ENCODE results near the gene PSMC3. TPM values are rescaled to one million over a fixed set of nuclear protein-coding genes. Genes with fewer than 3 reads are reported as not detected.

Gene PSMC3
- total and polyA plus RNA-seq, 2 of the 13 experiments (the other 11 are each of a cell fraction or from before 2014, with no cell fraction given) = 75.8 to 214 TPM

GRCh38 chr11:47410370-47411264 lies 15.6 kb downstream of the PSMC3 start:
- CTCF ChIA-PET (ENCODE audit: low intra/inter-chr PET ratio, low total read pairs) = no interaction called here
- intact Hi-C loops (cut with micrococcal nuclease; ENCODE audit: unreplicated experiment) = no loop called here
- no peaks in the 10 kb centered on the region for H3K9me3 ChIP-seq (ENCODE audit: low read length)
- no peak overlapping the region for H3K27ac ChIP-seq (ENCODE audit: extremely low read length, insufficient read depth, low read length)
- no peak overlapping the region for H3K4me2 ChIP-seq (ENCODE audit: low read depth, low read length)
- H4K20me1 ChIP-seq (ENCODE audit: insufficient read depth, low read length) = no peaks in the 10 kb centered on the region
- no peak overlapping the region for H3K9ac ChIP-seq (ENCODE audit: insufficient read depth, low read depth, low read length)
- no peak for FAIRE-seq
- H3K36me3 ChIP-seq (replicated peaks in 1 of 2; ENCODE audit: control insufficient read depth in 1 of 2, insufficient read depth in 2 of 2, low read length in 2 of 2) = peaks cover 0 to 7% of the 10 kb centered on the region in 2 experiments; a peak in 3 of 5 replicates
- peak; percentile 91 for TF ChIP-seq ZNF768 (CRISPR knock-in tag; IDR thresholded peaks at IDR 0.05)
- TF ChIP-seq ZNF180 (CRISPR knock-in tag; IDR thresholded peaks at IDR 0.05; ENCODE audit: borderline replicate concordance, low read depth) = no peak
- TF ChIP-seq CEBPB (IDR thresholded peaks at IDR 0.05; ENCODE audit: borderline replicate concordance, low read depth, low read length) = no peak
- H3K4me1 ChIP-seq (ENCODE audit: insufficient read depth, low read length) = peaks cover 26% of the 10 kb centered on the region
- H3K4me3 ChIP-seq (replicated peaks in 1 of 3; ENCODE audit: insufficient read depth in 1 of 3, low read depth in 2 of 3, low read length in 3 of 3) = 0 out of 6 replicates have a peak overlapping the region, but pooled peaks of 1 of the 3 experiments have one; percentile 91
- in situ Hi-C loops (cut with HindIII; ENCODE audit: extremely low pct_ligation_motif_present, low pct_unique_long_range_greater_than_20kb) = no loop called here
- peaks cover 9% of the 10 kb centered on the region for H3K79me2 ChIP-seq (ENCODE audit: insufficient read depth, low read length)
- no peak for ATAC-seq
- DNase-seq (ENCODE audit: low spot score) = no peak
- WGBS (ENCODE audit: low lambda C conversion rate) = 89% methylated on average over 8 of the region's 12 CpGs
- no peak overlapping the region for H2AFZ ChIP-seq (ENCODE audit: low read length)
- BruUV-seq (replicated peaks) = no TSS peak
- POLR2A ChIA-PET = interaction anchor here (1.2 to 4.9 kb wide), 2 partner anchors 16 to 26 kb away, joined by 3 to 33 read pairs; partner anchors contain the start of gene PSMC3
- H3K27me3 ChIP-seq (ENCODE audit: control insufficient read depth in 1 of 2, insufficient read depth in 2 of 2, low read length in 2 of 2) = no peaks in the 10 kb centered on the region; a peak in 1 of 5 replicates

GRCh38 chr11:47409440-47410369 lies 16.5 kb downstream of the PSMC3 start:
- intact Hi-C loops (cut with micrococcal nuclease; ENCODE audit: unreplicated experiment) = loop anchor here (2.0 kb wide), 1 partner anchor 17 kb away; the partner anchor contains the start of gene PSMC3
- ChIA-PET POLR2A (interaction anchor here (1.7 to 4.9 kb wide), 2 partner anchors 17 to 25 kb away, joined by 6 to 33 read pairs; partner anchors contain the start of gene PSMC3), CTCF (ENCODE audit: low intra/inter-chr PET ratio, low total read pairs) (no interaction called here)
- Histone ChIP-seq H3K4me2 (ENCODE audit: low read depth, low read length) (peak overlapping the region; percentile 89), H3K9me3 (ENCODE audit: low read length) (no peaks in the 10 kb centered on the region), H3K27ac (ENCODE audit: extremely low read length, insufficient read depth, low read length) (no peak overlapping the region), H3K4me1 (ENCODE audit: insufficient read depth, low read length) (peaks cover 34% of the 10 kb centered on the region), H4K20me1 (ENCODE audit: insufficient read depth, low read length) (no peaks in the 10 kb centered on the region), H2AFZ (ENCODE audit: low read length) (no peak overlapping the region), H3K79me2 (ENCODE audit: insufficient read depth, low read length) (peaks cover 9% of the 10 kb centered on the region), H3K9ac (ENCODE audit: insufficient read depth, low read depth, low read length) (peak overlapping the region; percentile 80), H3K36me3 (replicated peaks in 1 of 2; ENCODE audit: control insufficient read depth in 1 of 2, insufficient read depth in 2 of 2, low read length in 2 of 2) (peaks cover 0 to 7% of the 10 kb centered on the region in 2 experiments; a peak in 3 of 5 replicates), H3K27me3 (ENCODE audit: control insufficient read depth in 1 of 2, insufficient read depth in 2 of 2, low read length in 2 of 2) (no peaks in the 10 kb centered on the region; a peak in 1 of 5 replicates), H3K4me3 (replicated peaks in 1 of 3; ENCODE audit: insufficient read depth in 1 of 3, low read depth in 2 of 3, low read length in 3 of 3) (peak overlapping the region; percentile 68 to 91 (median 79))
- in situ Hi-C loops (cut with HindIII; ENCODE audit: extremely low pct_ligation_motif_present, low pct_unique_long_range_greater_than_20kb) = loop anchor here (5.0 kb wide), 1 partner anchor 37 kb away; no protein-coding TSS in a partner anchor
- no TSS peak for BruUV-seq (replicated peaks)
- FAIRE-seq (no peak), DNase-seq (ENCODE audit: low spot score) (no peak), ATAC-seq (no peak)
- 81% methylated on average over 27 of the region's 31 CpGs for WGBS (ENCODE audit: low lambda C conversion rate)
- TF ChIP-seq SP2 (CRISPR knock-in tag; IDR thresholded peaks at IDR 0.05) (0 out of 2 replicates have a peak, but pooled peaks have one; percentile 5), PATZ1 (CRISPR knock-in tag; IDR thresholded peaks at IDR 0.05) (0 out of 2 replicates have a peak, but pooled peaks have one; percentile 32), ZNF713 (CRISPR knock-in tag; IDR thresholded peaks at IDR 0.05) (no peak), ZNF260 (CRISPR knock-in tag; IDR thresholded peaks at IDR 0.05; ENCODE audit: borderline replicate concordance, low read depth) (no peak), HOXA3 (CRISPR knock-in tag; IDR thresholded peaks at IDR 0.05) (no peak), ZNF354B (CRISPR knock-in tag; IDR thresholded peaks at IDR 0.05) (no peak), ZSCAN31 (CRISPR knock-in tag; IDR thresholded peaks at IDR 0.05; ENCODE audit: low read depth) (0 out of 2 replicates have a peak, but pooled peaks have one; percentile 31)
